ACC112 (cell line): ENCODE results near the gene PCNX2.

ENCODE experiments used
- H2AFZ ChIP-seq: fragments of 200-600 bp; sonication (generic); one replicate; pipeline ENCODE4 v1.6.0; 2017; ENCODE audit warnings: antibody characterized with exemption, low read length; ENCODE audit not compliant: unreplicated experiment
- H3K27ac ChIP-seq: fragments of 200-600 bp; sonication (generic); 2 replicates; pipeline ENCODE4 v1.5.1; 2014; ENCODE audit warnings: low read depth, mild to moderate bottlenecking, antibody characterized with exemption, low read length, moderate library complexity
- H3K27me3 ChIP-seq: fragments of 200-600 bp; sonication (generic); 2 replicates; pipeline ENCODE4 v1.6.1; 2014; ENCODE audit warnings: mild to moderate bottlenecking, antibody characterized with exemption, low read length, moderate library complexity, mixed read lengths; ENCODE audit not compliant: insufficient read depth
- H3K36me3 ChIP-seq: fragments of 200-600 bp; sonication (generic); 2 replicates; pipeline ENCODE4 v1.6.1; 2016; ENCODE audit warnings: mild to moderate bottlenecking, antibody characterized with exemption, low read length, moderate library complexity, mixed read lengths; ENCODE audit not compliant: insufficient read depth
- H3K4me1 ChIP-seq: fragments of 200-600 bp; sonication (generic); one replicate; pipeline ENCODE4 v1.6.1; 2016; ENCODE audit warnings: low read length, mixed read lengths; ENCODE audit not compliant: insufficient read depth, unreplicated experiment, control insufficient read depth
- H3K4me3 ChIP-seq: fragments of 200-600 bp; sonication (generic); 2 replicates; pipeline ENCODE4 v1.5.1; 2014; ENCODE audit warnings: mild to moderate bottlenecking, low read depth, low read length
- H3K79me2 ChIP-seq: fragments of 200-600 bp; sonication (generic); one replicate; pipeline ENCODE4 v1.6.0; 2016; ENCODE audit warnings: low read length; ENCODE audit not compliant: control insufficient read depth, unreplicated experiment, insufficient read depth

The PCNX2 gene

GRCh38 chr1:233063462-233063861 lies 232.1 kb downstream of the PCNX2 start:
- Histone ChIP-seq H3K27ac (no peak overlapping the region), H3K79me2 (no peaks in the 10 kb centered on the region), H3K27me3 (no peaks in the 10 kb centered on the region), H2AFZ (no peak overlapping the region), H3K4me1 (no peaks in the 10 kb centered on the region), H3K36me3 (peaks cover 4% of the 10 kb centered on the region; the same call in 1 of the 2 replicates), H3K4me3 (no peak overlapping the region)

- no peaks in the 10 kb centered on the region for H3K4me1 ChIP-seq
- H3K4me3 ChIP-seq: no peak overlapping the region
- no peak overlapping the region for H2AFZ ChIP-seq
- H3K36me3 ChIP-seq: peaks cover 4% of the 10 kb centered on the region; the same call in 1 of the 2 replicates
- no peaks in the 10 kb centered on the region for H3K79me2 ChIP-seq
- H3K27ac ChIP-seq: no peak overlapping the region
- no peaks in the 10 kb centered on the region for H3K27me3 ChIP-seq
These were observed 234.3 kb downstream of the PCNX2 start for GRCh38 chr1:233061265-233061664.

DNA sequence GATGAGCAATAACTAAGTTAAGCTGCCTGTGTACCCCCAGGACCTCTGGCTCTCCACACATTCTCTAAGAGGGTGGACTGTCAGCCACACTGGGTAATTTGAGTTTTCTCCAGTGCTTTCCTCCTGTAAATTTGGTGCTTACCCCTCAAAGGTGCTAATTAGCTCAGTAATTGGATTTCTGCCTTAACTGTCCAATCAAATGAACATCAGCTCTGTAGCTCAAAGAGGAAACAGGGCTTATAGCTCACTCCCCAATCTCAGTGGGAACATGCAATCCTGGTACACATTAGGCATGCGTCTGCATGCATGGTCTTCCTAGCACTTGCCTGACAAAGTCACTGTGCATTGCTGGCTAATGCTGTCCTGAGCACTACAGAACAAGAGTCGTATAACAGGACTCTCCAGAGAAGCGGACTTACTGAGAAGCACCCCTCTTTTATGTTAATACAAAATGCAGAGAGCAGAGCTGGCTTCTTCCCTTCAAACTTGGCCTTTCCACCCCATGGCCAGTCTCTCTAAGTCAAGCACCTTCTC lies 235.0 kb downstream of the PCNX2 start:
- Histone ChIP-seq H3K27me3 (no peaks in the 10 kb centered on the region), H3K27ac (no peak overlapping the region), H3K36me3 (peaks cover 4% of the 10 kb centered on the region; the same call in 1 of the 2 replicates), H3K4me1 (no peaks in the 10 kb centered on the region), H2AFZ (no peak overlapping the region), H3K79me2 (no peaks in the 10 kb centered on the region), H3K4me3 (no peak overlapping the region)

- H2AFZ ChIP-seq: no peak overlapping the region
- no peaks in the 10 kb centered on the region for H3K27me3 ChIP-seq
These were observed 237.7 kb downstream of the PCNX2 start for GRCh38 chr1:233057836-233058235.

GRCh38 chr1:233055879-233056641 lies 239.5 kb downstream of the PCNX2 start:
- H3K27ac ChIP-seq: no peak overlapping the region
- no peak overlapping the region for H3K4me3 ChIP-seq

More at GRCh38 chr1:233057836-233058235, 237.7 kb downstream of the PCNX2 start:
- Histone ChIP-seq H3K4me1 (no peaks in the 10 kb centered on the region), H3K36me3 (no peaks in the 10 kb centered on the region), H3K4me3 (no peak overlapping the region), H3K27ac (no peak overlapping the region), H3K79me2 (no peaks in the 10 kb centered on the region)

GRCh38 chr1:233045588-233045987 lies 249.9 kb downstream of the PCNX2 start:
- Histone ChIP-seq H3K27me3 (no peaks in the 10 kb centered on the region), H2AFZ (no peak overlapping the region), H3K4me3 (no peak overlapping the region), H3K4me1 (no peaks in the 10 kb centered on the region), H3K79me2 (no peaks in the 10 kb centered on the region), H3K27ac (no peak overlapping the region), H3K36me3 (no peaks in the 10 kb centered on the region)

More at GRCh38 chr1:233055879-233056641, 239.5 kb downstream of the PCNX2 start:
- no peaks in the 10 kb centered on the region for H3K4me1 ChIP-seq
- no peaks in the 10 kb centered on the region for H3K36me3 ChIP-seq
- no peaks in the 10 kb centered on the region for H3K27me3 ChIP-seq
- no peak overlapping the region for H2AFZ ChIP-seq
- no peaks in the 10 kb centered on the region for H3K79me2 ChIP-seq

GRCh38 chr1:233042834-233043233 lies 252.7 kb downstream of the PCNX2 start:
- H3K27ac ChIP-seq: no peak overlapping the region
- no peaks in the 10 kb centered on the region for H3K36me3 ChIP-seq
- H2AFZ ChIP-seq: no peak overlapping the region

DNA sequence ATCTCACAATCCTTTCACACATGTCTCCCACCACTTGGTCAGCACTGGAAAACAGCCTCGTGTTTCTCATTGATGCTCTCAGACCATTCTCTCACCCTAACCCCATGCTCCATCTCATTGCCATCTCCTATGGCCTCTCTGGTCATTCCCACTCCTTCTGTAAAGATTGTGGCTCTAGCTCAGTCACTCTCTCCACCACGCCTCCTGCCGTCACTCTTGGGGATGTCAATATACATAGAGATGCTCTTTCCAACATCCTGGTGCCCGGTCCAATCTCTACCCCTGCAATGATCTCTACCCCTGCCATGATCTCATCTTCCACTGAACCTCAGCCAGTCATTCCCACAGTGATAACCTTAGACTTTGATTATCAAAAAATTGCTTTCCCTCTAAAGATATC lies 255.0 kb downstream of the PCNX2 start:
- Histone ChIP-seq H3K27ac (no peak overlapping the region), H3K27me3 (no peaks in the 10 kb centered on the region), H3K79me2 (no peaks in the 10 kb centered on the region), H2AFZ (no peak overlapping the region), H3K4me1 (no peaks in the 10 kb centered on the region), H3K36me3 (no peaks in the 10 kb centered on the region), H3K4me3 (no peak overlapping the region)

More at GRCh38 chr1:233042834-233043233, 252.7 kb downstream of the PCNX2 start:
- H3K4me1 ChIP-seq: no peaks in the 10 kb centered on the region
- no peaks in the 10 kb centered on the region for H3K27me3 ChIP-seq
- H3K79me2 ChIP-seq: no peaks in the 10 kb centered on the region
- H3K4me3 ChIP-seq: no peak overlapping the region

DNA sequence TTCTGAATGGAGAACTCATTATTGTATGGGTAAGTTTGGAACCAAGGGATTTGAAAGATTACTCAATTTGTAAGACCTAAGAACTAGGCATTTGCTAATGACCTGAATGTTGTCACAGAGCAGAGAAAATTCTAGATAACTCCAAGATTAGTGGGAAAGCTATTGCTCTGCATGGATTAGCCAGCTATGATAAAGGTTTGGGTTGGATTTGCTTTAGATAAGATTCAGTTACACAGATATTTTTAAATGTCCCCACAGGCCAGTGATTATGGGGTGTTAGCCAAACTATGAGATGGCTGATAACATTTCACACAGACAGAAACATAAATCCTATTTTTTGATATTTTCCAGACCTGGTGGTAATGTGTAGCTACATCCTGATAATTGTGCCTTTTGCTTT lies 256.9 kb downstream of the PCNX2 start:
- H3K4me3 ChIP-seq: no peak overlapping the region
- no peak overlapping the region for H2AFZ ChIP-seq
- no peaks in the 10 kb centered on the region for H3K27me3 ChIP-seq
- H3K79me2 ChIP-seq: no peaks in the 10 kb centered on the region
- peaks cover under 1% of the 10 kb centered on the region for H3K4me1 ChIP-seq
- no peaks in the 10 kb centered on the region for H3K36me3 ChIP-seq
- H3K27ac ChIP-seq: no peak overlapping the region

GRCh38 chr1:233037843-233038242 lies 257.7 kb downstream of the PCNX2 start:
- Histone ChIP-seq H3K79me2 (no peaks in the 10 kb centered on the region), H2AFZ (no peak overlapping the region), H3K27ac (no peak overlapping the region), H3K27me3 (no peaks in the 10 kb centered on the region), H3K4me3 (no peak overlapping the region), H3K4me1 (peaks cover 8% of the 10 kb centered on the region), H3K36me3 (no peaks in the 10 kb centered on the region)

- Histone ChIP-seq H3K4me1 (peaks cover 9% of the 10 kb centered on the region), H3K36me3 (no peaks in the 10 kb centered on the region), H3K79me2 (no peaks in the 10 kb centered on the region), H3K4me3 (no peak overlapping the region), H2AFZ (no peak overlapping the region), H3K27me3 (no peaks in the 10 kb centered on the region), H3K27ac (no peak overlapping the region)
These were observed 260.7 kb downstream of the PCNX2 start for GRCh38 chr1:233034836-233035235.
